Keratinocyte (primary cell): ENCODE results near the gene CKS1B. TPM values are rescaled to one million over a fixed set of nuclear protein-coding genes. Genes with fewer than 3 reads are reported as not detected.
A peak's percentile ranks its signal among the peaks of the same experiment; 100 is the strongest.

Experiments
- DNase-seq: peaks from one replicate; pipeline ENCODE4 v3.0.0-alpha.2; 2011; ENCODE audit warnings: low read depth, missing footprints, low spot score
- FAIRE-seq: peaks from 2 replicates; lab custom pipeline; 2011; peaks lifted over from hg19 to GRCh38; lab: Jason Lieb, UNC
- H2AFZ ChIP-seq: 2 replicates; pipeline ENCODE4 v1.6.0; 2012; ENCODE audit warnings: low read length, control low read depth, inconsistent platforms; ENCODE audit not compliant: control insufficient read depth
- H3K27ac ChIP-seq: 2 replicates; pipeline ENCODE4 v1.5.1; 2011; ENCODE audit warnings: low read length; ENCODE audit not compliant: control insufficient read depth, insufficient read depth
- H3K27me3 ChIP-seq: 3 replicates; pipeline ENCODE4 v1.6.0; 2011; ENCODE audit warnings: low read length; ENCODE audit not compliant: control insufficient read depth, insufficient read depth; ENCODE audit errors: extremely low read depth
- H3K36me3 ChIP-seq, 2 experiments: 2 replicates in 1 of 2; 3 replicates in 1 of 2; pipeline ENCODE4 v1.5.1; 2011; ENCODE audit warnings: low read length in 2 of 2, mild to moderate bottlenecking in 1 of 2; ENCODE audit not compliant: control insufficient read depth in 2 of 2, insufficient read depth in 2 of 2; ENCODE audit errors: extremely low read depth in 1 of 2
- H3K4me1 ChIP-seq: 3 replicates; pipeline ENCODE4 v1.5.1; 2011; ENCODE audit warnings: low read length; ENCODE audit not compliant: control insufficient read depth, insufficient read depth; ENCODE audit errors: extremely low read depth
- H3K4me2 ChIP-seq: 3 replicates; pipeline ENCODE4 v1.6.0; 2011; ENCODE audit warnings: low read depth, low read length; ENCODE audit not compliant: control insufficient read depth, insufficient read depth; ENCODE audit errors: extremely low read depth
- H3K4me3 ChIP-seq, 3 experiments: fragments of 200-600 bp in 1 of 3; sonication (generic) in 1 of 3; 2 replicates in 2 of 3; 3 replicates in 1 of 3; pipeline ENCODE4 v1.5.1; 2011 to 2016; ENCODE audit warnings: low read length in 3 of 3, mild to moderate bottlenecking in 3 of 3, control low read depth in 2 of 3, inconsistent platforms in 1 of 3, low read depth in 1 of 3, mixed read lengths in 1 of 3, mixed run types in 1 of 3, moderate library complexity in 1 of 3; ENCODE audit not compliant: control insufficient read depth in 2 of 3, insufficient read depth in 2 of 3; ENCODE audit errors: extremely low read depth in 1 of 3
- H3K79me2 ChIP-seq: 2 replicates; pipeline ENCODE4 v1.6.0; 2012; ENCODE audit warnings: low read length; ENCODE audit not compliant: control insufficient read depth, insufficient read depth
- H3K9ac ChIP-seq: 3 replicates; pipeline ENCODE4 v1.6.0; 2011; ENCODE audit warnings: low read length; ENCODE audit not compliant: control insufficient read depth, insufficient read depth; ENCODE audit errors: extremely low read depth
- H3K9me1 ChIP-seq: 3 replicates; pipeline ENCODE4 v1.6.0; 2011; ENCODE audit warnings: low read length; ENCODE audit not compliant: control insufficient read depth, insufficient read depth; ENCODE audit errors: extremely low read depth
- H3K9me3 ChIP-seq: 2 replicates; pipeline ENCODE4 v1.5.1; 2012; ENCODE audit warnings: low read depth, low read length; ENCODE audit not compliant: control insufficient read depth
- H4K20me1 ChIP-seq: 3 replicates; pipeline ENCODE4 v1.6.0; 2011; ENCODE audit warnings: low read length; ENCODE audit not compliant: control insufficient read depth, insufficient read depth; ENCODE audit errors: extremely low read depth
- CTCF ChIP-seq, 3 experiments: IDR thresholded peaks in 1 of 3; conservative IDR thresholded peaks in 1 of 3; optimal IDR thresholded peaks in 1 of 3; 2 replicates in 2 of 3; 3 replicates in 1 of 3; pipeline versions ENCODE3 to v1.5.1; 2011; ENCODE audit warnings: low read length in 3 of 3, mild to moderate bottlenecking in 3 of 3, moderate library complexity in 2 of 3, control low read depth in 1 of 3, inconsistent platforms in 1 of 3; ENCODE audit not compliant: insufficient read depth in 2 of 3; ENCODE audit errors: extremely low read depth in 1 of 3
- EZH2 ChIP-seq: IDR thresholded peaks from one replicate; pipeline ENCODE4 v1.6.1; 2012; ENCODE audit warnings: inconsistent platforms, mild to moderate bottlenecking, low read length, moderate library complexity
- dilution Hi-C: fragments of 300-500 bp; cut with MboI; formaldehyde crosslinking; loops from one replicate; pipeline ENCODE4 v1.7.0; 2020; ENCODE audit warnings: low sequenced_read_pairs; ENCODE audit not compliant: extremely low pct_ligation_motif_present
- polyA plus RNA-seq, 5 experiments: library from polyadenylated mRNA; depleted of rRNA in 3 of 5; stranded (reverse) in 3 of 5; stranded (forward) in 1 of 5; unstranded in 1 of 5; fragments of >200 nt; gene quantifications; 1 replicate in 1 of 5; 2 replicates in 3 of 5; 3 replicates in 1 of 5; pipeline versions ENCODE4 v1.2.1 to v1.2.3, GENCODE V29; 2011 to 2012; ENCODE audit warnings: missing spikeins in 2 of 5, low read depth in 1 of 5, low replicate concordance in 1 of 5

The CKS1B gene
- polyA plus RNA-seq, 1 donor (not counting 4 experiments of a cell fraction or from before 2014, with no cell fraction given) = 300 TPM

GRCh38 chr1:154992721-154993571, 18.5 kb downstream of the CKS1B start:
- DNase-seq = no peak

GRCh38 chr1:154993572-154994268, 19.2 kb downstream of the CKS1B start, which contains the start of gene LENEP:
Gene LENEP, plus strand, starts transcription at chr1:154993586. Its CDS starts 22 bp downstream, at chr1:154993608.
- H3K9ac ChIP-seq = no peak within 1 kb of the TSS
- H3K9me3 ChIP-seq = no peaks in the 10 kb centered on the region
- no peak within 1 kb of the TSS for H3K27ac ChIP-seq
- H3K9me1 ChIP-seq = no peaks in the 10 kb centered on the region
- peaks cover 10% of the 10 kb centered on the region for H3K79me2 ChIP-seq
- H3K4me3 ChIP-seq = no peak within 1 kb of the TSS
- H3K36me3 ChIP-seq = peaks cover 12 to 15% of the 10 kb centered on the region in 2 experiments
- H3K4me1 ChIP-seq = no peaks in the 10 kb centered on the region
- no peaks in the 10 kb centered on the region for H3K27me3 ChIP-seq
- peaks cover 2% of the 10 kb centered on the region for H4K20me1 ChIP-seq
- H2AFZ ChIP-seq = no peak within 1 kb of the TSS
- no peak within 1 kb of the TSS for H3K4me2 ChIP-seq
- FAIRE-seq (no peak), DNase-seq (no peak)
- dilution Hi-C loops = no loop called here
- TF ChIP-seq CTCF (optimal IDR thresholded peaks at IDR 0.05 in 1 of 3, IDR thresholded peaks at IDR 0.05 in 1 of 3, conservative IDR thresholded peaks at IDR 0.05 in 1 of 3; ENCODE audit: extremely low read depth in 1 of 3, insufficient read depth in 2 of 3, low read length in 3 of 3) (no peak), EZH2 (no peak)

More at GRCh38 chr1:154992721-154993571, 18.5 kb downstream of the CKS1B start:
- no peak overlapping the region for H3K27ac ChIP-seq
- no peak overlapping the region for H3K4me3 ChIP-seq
- H3K9me1 ChIP-seq = no peaks in the 10 kb centered on the region
- peaks cover 17% of the 10 kb centered on the region for H3K79me2 ChIP-seq
- no peak overlapping the region for H3K9ac ChIP-seq
- H3K27me3 ChIP-seq = no peaks in the 10 kb centered on the region
- H3K36me3 ChIP-seq = peaks cover 20 to 21% of the 10 kb centered on the region in 2 experiments
- H3K4me2 ChIP-seq = no peak overlapping the region
- H3K4me1 ChIP-seq = no peaks in the 10 kb centered on the region
- H4K20me1 ChIP-seq = peaks cover 3% of the 10 kb centered on the region
- dilution Hi-C loops = no loop called here
- H3K9me3 ChIP-seq = no peaks in the 10 kb centered on the region
- H2AFZ ChIP-seq = no peak overlapping the region
- TF ChIP-seq EZH2 (no peak), CTCF (optimal IDR thresholded peaks at IDR 0.05 in 1 of 3, IDR thresholded peaks at IDR 0.05 in 1 of 3, conservative IDR thresholded peaks at IDR 0.05 in 1 of 3; ENCODE audit: extremely low read depth in 1 of 3, insufficient read depth in 2 of 3, low read length in 3 of 3) (peak in 2 of 3 experiments; percentile 7 to 33)
- no peak for FAIRE-seq
